HepG2 (cell line): Measurements from ENCODE around the gene OVCA2. TPM values are rescaled to one million over a fixed set of nuclear protein-coding genes. Genes with fewer than 3 reads are reported as not detected.

Experiments
- ATAC-seq: fragments of 200-7000 bp; cut with Tn5 transposase; 3 replicates; pipeline ENCODE4 v1.9.1; 2020; ENCODE audit warnings: mild to moderate bottlenecking, moderate library complexity
- BruUV-seq: library from RNA; stranded (reverse); fragments of 400-500 nt; replicated peaks from 2 replicates; lab custom pipeline; 2021; lab: Mats Ljungman, UMichigan
- CTCF ChIA-PET: fragments of 300-600 bp; formaldehyde crosslinking; extraction: SDS; loops from one replicate; lab custom pipeline; 2021; ENCODE audit warnings: low total read pairs, inconsistent platforms, low intra/inter-chr PET ratio; lab: Yijun Ruan, JAX
- POLR2A ChIA-PET: fragments of 350-600 bp; sonication (Branson Sonifier 250); formaldehyde crosslinking; loops from one replicate; lab custom pipeline; 2020; ENCODE audit warnings: antibody characterized with exemption, inconsistent platforms; lab: Yijun Ruan, JAX
- DNase-seq: peaks from one replicate; pipeline ENCODE4 v3.0.0-alpha.2; 2015; ENCODE audit warnings: low spot score
- FAIRE-seq: peaks from 3 replicates; lab custom pipeline; 2011; peaks lifted over from hg19 to GRCh38; lab: Jason Lieb, UNC
- H2AFZ ChIP-seq: one replicate; pipeline ENCODE4 v1.6.1; 2011; ENCODE audit warnings: low read length, inconsistent platforms
- H3K27ac ChIP-seq: fragments of 300-600 bp; 3 replicates; pipeline ENCODE4 v1.8.0; 2011; ENCODE audit warnings: mixed run types, mild to moderate bottlenecking, mixed read lengths, low read length, inconsistent platforms; ENCODE audit not compliant: insufficient read depth; ENCODE audit errors: extremely low read length
- H3K27me3 ChIP-seq, 2 experiments: fragments of 200-600 bp in 1 of 2; 2 replicates in 1 of 2; 3 replicates in 1 of 2; pipeline versions ENCODE4 v1.6.0 to v1.8.0; 2011; ENCODE audit warnings: low read length in 2 of 2, mild to moderate bottlenecking in 2 of 2, moderate library complexity in 2 of 2, inconsistent platforms in 1 of 2; ENCODE audit not compliant: insufficient read depth in 2 of 2, control insufficient read depth in 1 of 2
- H3K36me3 ChIP-seq, 2 experiments: fragments of 200-600 bp in 1 of 2; replicated peaks in 1 of 2; 2 replicates in 1 of 2; 3 replicates in 1 of 2; pipeline versions ENCODE4 v1.5.1 to v1.8.0; 2011; ENCODE audit warnings: low read length in 2 of 2, inconsistent platforms in 1 of 2; ENCODE audit not compliant: insufficient read depth in 2 of 2, control insufficient read depth in 1 of 2
- H3K4me1 ChIP-seq: 2 replicates; pipeline ENCODE4 v1.5.1; 2012; ENCODE audit warnings: low read length, inconsistent platforms; ENCODE audit not compliant: insufficient read depth
- H3K4me2 ChIP-seq: 2 replicates; pipeline ENCODE4 v1.6.0; 2011; ENCODE audit warnings: low read depth, low read length, inconsistent platforms
- H3K4me3 ChIP-seq, 3 experiments: fragments of 200-600 bp in 1 of 3; sonication (generic), shearing (Covaris generic) in 1 of 3; replicated peaks in 1 of 3; 2 replicates each; pipeline ENCODE4 v1.5.1; 2011 to 2016; ENCODE audit warnings: low read length in 3 of 3, inconsistent platforms in 2 of 3, low read depth in 2 of 3, mild to moderate bottlenecking in 2 of 3, control low read depth in 1 of 3, mixed read lengths in 1 of 3; ENCODE audit not compliant: insufficient read depth in 1 of 3
- H3K79me2 ChIP-seq: one replicate; pipeline ENCODE4 v1.6.1; 2011; ENCODE audit warnings: low read length, inconsistent platforms; ENCODE audit not compliant: insufficient read depth
- H3K9ac ChIP-seq: 2 replicates; pipeline ENCODE4 v1.6.0; 2011; ENCODE audit warnings: mild to moderate bottlenecking, low read depth, low read length, inconsistent platforms; ENCODE audit not compliant: insufficient read depth
- H3K9me3 ChIP-seq: 2 replicates; pipeline ENCODE4 v1.5.1; 2012; ENCODE audit warnings: mild to moderate bottlenecking, low read length
- H4K20me1 ChIP-seq: 2 replicates; pipeline ENCODE4 v1.6.0; 2011; ENCODE audit warnings: inconsistent platforms, mild to moderate bottlenecking, low read length, moderate library complexity; ENCODE audit not compliant: insufficient read depth
- AGO1 ChIP-seq: fragments of 200-400 bp; formaldehyde crosslinking; IDR thresholded peaks from 2 replicates; pipeline ENCODE4 v1.6.1; 2017; ENCODE audit warnings: mild to moderate bottlenecking, low read depth, low read length, moderate library complexity; ENCODE audit not compliant: poor library complexity, severe bottlenecking
- GATAD2A ChIP-seq: IDR thresholded peaks from 2 replicates; pipeline ENCODE4 v1.6.1; 2016
- KDM2A ChIP-seq: sonication (generic); formaldehyde crosslinking; IDR thresholded peaks from 2 replicates; pipeline ENCODE4 v1.4.0; 2020; ENCODE audit warnings: low read depth, missing genetic modification reagents, borderline replicate concordance
- UBTF ChIP-seq: sonication (generic); formaldehyde crosslinking; IDR thresholded peaks from 2 replicates; pipeline ENCODE4 v1.4.0; 2020; ENCODE audit warnings: mild to moderate bottlenecking, missing genetic modification reagents
- ZNF121 ChIP-seq: sonication (generic); formaldehyde crosslinking; IDR thresholded peaks from 2 replicates; pipeline ENCODE4 v1.5.0; 2020; ENCODE audit warnings: mild to moderate bottlenecking, missing genetic modification reagents
- WGBS: methylation state at CpG from one replicate; pipeline ENCODE4 v1.1.6; 2017; ENCODE audit warnings: low lambda C conversion rate; 5-methylcytosine and 5-hydroxymethylcytosine counted together
- in situ Hi-C: cut with HindIII; loops from 2 replicates; pipeline ENCODE4 v1.10.0; 2017; ENCODE audit warnings: low pct_unique_long_range_greater_than_20kb; ENCODE audit not compliant: extremely low pct_ligation_motif_present
- intact Hi-C: fragments of 100-400 bp; cut with micrococcal nuclease; formaldehyde crosslinking; loops from one replicate; pipeline ENCODE4 v1.10.0; 2022; ENCODE audit not compliant: unreplicated experiment
- polyA plus RNA-seq, 8 experiments: library from polyadenylated mRNA; depleted of rRNA in 3 of 8; stranded (reverse) in 7 of 8; unstranded in 1 of 8; fragments of >200 nt; fragmentation: Illumina TruSeq in 4 of 8; extraction: Trizol in 4 of 8; gene quantifications; 2 replicates each; pipeline versions ENCODE4 v1.2.1 to v1.2.3, GENCODE V29; 2011 to 2016; ENCODE audit warnings: low read depth in 4 of 8, missing spikeins in 1 of 8, mixed read lengths in 1 of 8; ENCODE audit not compliant: insufficient read depth in 1 of 8
- total RNA-seq, 5 experiments: library from RNA; depleted of rRNA; stranded (reverse); fragments of >200 nt; fragmentation: Illumina TruSeq; extraction: Trizol; gene quantifications; 2 replicates each; pipeline ENCODE4 v1.2.3, GENCODE V29; 2016; ENCODE audit warnings: low read depth in 1 of 5

Gene OVCA2
- total and polyA plus RNA-seq, 2 of the 13 experiments (the other 11 are each of a cell fraction or from before 2014, with no cell fraction given), result 23.7 to 28.2 TPM

GRCh38 chr17:1992541-1992940 lies 49.3 kb upstream of the OVCA2 start:
- intact Hi-C loops, result no loop called here
- in situ Hi-C loops, result no loop called here

GRCh38 chr17:1994707-1995106 lies 47.1 kb upstream of the OVCA2 start:
- no TSS peak for BruUV-seq
- Histone ChIP-seq H3K9ac (no peak overlapping the region), H3K9me3 (no peaks in the 10 kb centered on the region), H3K27me3 (peaks cover 0 to 24% of the 10 kb centered on the region in 2 experiments; a peak in 2 of 5 replicates), H4K20me1 (no peaks in the 10 kb centered on the region), H3K4me3 (0 out of 6 replicates have a peak overlapping the region, but pooled peaks of 2 of the 3 experiments have one; percentile 3 to 66), H3K4me1 (peaks cover 60% of the 10 kb centered on the region), H2AFZ (no peak overlapping the region), H3K4me2 (peak overlapping the region; percentile 83), H3K27ac (no peak overlapping the region), H3K79me2 (no peaks in the 10 kb centered on the region), H3K36me3 (no peaks in the 10 kb centered on the region)
- TF ChIP-seq GATAD2A (no peak), ZNF121 (CRISPR knock-in tag) (peak; percentile 74; the same call in 1 of the 2 replicates), UBTF (CRISPR knock-in tag) (0 out of 2 replicates have a peak, but pooled peaks have one; percentile 3)
- 88% methylated on average over 4 of the region's 4 CpGs for WGBS
- ChIA-PET CTCF (no interaction called here), POLR2A (interaction anchor here (0.6 to 2.4 kb wide), 9 partner anchors 15 to 610 kb away, joined by 3 to 10 read pairs (median 4); no protein-coding TSS in a partner anchor)
- FAIRE-seq, result no peak
- in situ Hi-C loops, result no loop called here
- ATAC-seq, result no peak
- DNase-seq, result no peak
- intact Hi-C loops, result no loop called here

More at GRCh38 chr17:1992541-1992940, 49.3 kb upstream of the OVCA2 start:
- TF ChIP-seq KDM2A (no peak), AGO1 (no peak)
- DNase-seq (no peak), ATAC-seq (peak; percentile 7; the same call in 1 of the 3 replicates), FAIRE-seq (no peak)
- Histone ChIP-seq H3K27ac (no peak overlapping the region), H3K79me2 (no peaks in the 10 kb centered on the region), H2AFZ (no peak overlapping the region), H3K4me3 (no peak overlapping the region), H3K4me1 (peaks cover 47% of the 10 kb centered on the region), H3K9me3 (no peaks in the 10 kb centered on the region), H3K4me2 (no peak overlapping the region), H3K9ac (no peak overlapping the region), H4K20me1 (no peaks in the 10 kb centered on the region), H3K36me3 (no peaks in the 10 kb centered on the region), H3K27me3 (peaks cover 0 to 24% of the 10 kb centered on the region in 2 experiments; a peak in 2 of 5 replicates)
- no TSS peak for BruUV-seq
- CTCF ChIA-PET, result no interaction called here
- 47% methylated on average over 6 of the region's 10 CpGs for WGBS
- POLR2A ChIA-PET, result no interaction called here
